Mesodermal cell (in vitro differentiated cells): ENCODE results near the gene MIOX.
A peak's percentile ranks its signal among the peaks of the same experiment; 100 is the strongest.
"Not testable (repeated sequence)": the region's sequence is repeated elsewhere in the genome, so short reads cannot be mapped to it uniquely, and the experiment has no call there.

Experiments
- H3K27ac ChIP-seq: 2 replicates; pipeline ENCODE4 v1.7.0; 2013; ENCODE audit warnings: mild to moderate bottlenecking, low read depth, low read length, moderate library complexity; ENCODE audit not compliant: severe bottlenecking
- H3K36me3 ChIP-seq: 2 replicates; pipeline ENCODE4 v1.7.1; 2013; ENCODE audit warnings: mild to moderate bottlenecking, low read length, moderate library complexity; ENCODE audit not compliant: control insufficient read depth, insufficient read depth
- H3K4me1 ChIP-seq: one replicate; pipeline ENCODE4 v1.7.1; 2013; ENCODE audit warnings: mild to moderate bottlenecking, low read length; ENCODE audit not compliant: insufficient read depth, control insufficient read depth, poor library complexity, severe bottlenecking
- H3K4me3 ChIP-seq: 2 replicates; pipeline ENCODE4 v1.7.0; 2013; ENCODE audit warnings: low read length, control low read depth, mild to moderate bottlenecking; ENCODE audit not compliant: insufficient read depth, poor library complexity, severe bottlenecking; ENCODE audit errors: extremely low read depth
- H3K9me3 ChIP-seq: 2 replicates; pipeline ENCODE4 v1.7.1; 2013; ENCODE audit warnings: mild to moderate bottlenecking, low read length, moderate library complexity; ENCODE audit not compliant: control insufficient read depth
- WGBS, 2 experiments: methylation state at CpG; one replicate each; pipeline ENCODE4 v1.1.5; 2013; ENCODE audit warnings: missing lambda C conversion rate in 2 of 2; ENCODE audit not compliant: insufficient coverage in 2 of 2; 5-methylcytosine and 5-hydroxymethylcytosine counted together

Gene MIOX

DNA sequence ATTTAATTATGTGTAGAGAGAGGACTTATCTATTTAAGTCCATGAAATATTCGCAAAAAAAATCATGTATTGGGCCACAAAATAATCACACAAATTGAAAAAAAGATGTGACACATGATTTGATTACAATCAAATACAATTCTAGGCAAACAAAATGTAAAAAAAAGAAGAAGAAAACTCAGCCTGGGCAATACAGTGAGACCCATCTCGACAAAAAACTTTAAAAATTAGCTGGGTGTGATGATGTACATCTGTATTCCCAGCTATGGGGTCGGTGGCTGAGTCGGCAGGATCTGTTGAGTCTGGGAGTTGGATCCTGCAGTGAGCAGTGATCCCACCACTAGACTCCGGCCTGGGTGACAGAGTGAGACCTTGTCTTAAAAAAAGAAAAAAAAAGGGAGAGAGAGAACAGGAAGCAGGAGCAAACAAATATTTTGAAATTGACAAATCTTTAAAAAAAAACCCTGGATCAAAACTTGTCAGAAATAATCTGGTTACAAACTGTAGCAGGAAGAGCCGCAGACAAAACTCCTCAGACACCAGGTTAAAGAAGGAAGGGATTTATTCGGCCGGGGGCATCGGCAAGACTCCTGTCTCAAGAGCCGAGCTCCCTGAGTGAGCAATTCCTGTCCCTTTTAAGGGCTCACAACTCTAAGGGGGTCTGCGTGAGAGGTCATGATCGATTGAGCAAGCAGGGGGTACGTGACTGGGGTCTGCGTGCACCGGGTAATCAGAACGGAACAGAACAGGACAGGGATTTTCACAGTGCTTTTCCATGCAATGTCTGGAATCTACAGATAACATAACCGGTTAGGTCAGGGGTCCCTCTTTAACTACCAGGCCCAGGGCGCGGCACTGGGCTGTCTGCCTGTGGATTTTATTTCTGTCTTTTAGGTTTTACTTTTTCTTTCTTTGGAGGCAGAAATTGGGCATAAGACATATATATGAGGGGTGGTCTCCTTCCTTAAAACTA is 46.5 kb downstream of the MIOX start:
- H3K4me3 ChIP-seq, result no peak overlapping the region
- peak overlapping the region; percentile 53 for H3K27ac ChIP-seq
- 94% methylated on average over 12 to 13 of the region's 19 CpGs for WGBS, 2 experiments
- peaks cover 6% of the 10 kb centered on the region for H3K4me1 ChIP-seq
- no peaks in the 10 kb centered on the region for H3K36me3 ChIP-seq
- H3K9me3 ChIP-seq, result no peaks in the 10 kb centered on the region

DNA sequence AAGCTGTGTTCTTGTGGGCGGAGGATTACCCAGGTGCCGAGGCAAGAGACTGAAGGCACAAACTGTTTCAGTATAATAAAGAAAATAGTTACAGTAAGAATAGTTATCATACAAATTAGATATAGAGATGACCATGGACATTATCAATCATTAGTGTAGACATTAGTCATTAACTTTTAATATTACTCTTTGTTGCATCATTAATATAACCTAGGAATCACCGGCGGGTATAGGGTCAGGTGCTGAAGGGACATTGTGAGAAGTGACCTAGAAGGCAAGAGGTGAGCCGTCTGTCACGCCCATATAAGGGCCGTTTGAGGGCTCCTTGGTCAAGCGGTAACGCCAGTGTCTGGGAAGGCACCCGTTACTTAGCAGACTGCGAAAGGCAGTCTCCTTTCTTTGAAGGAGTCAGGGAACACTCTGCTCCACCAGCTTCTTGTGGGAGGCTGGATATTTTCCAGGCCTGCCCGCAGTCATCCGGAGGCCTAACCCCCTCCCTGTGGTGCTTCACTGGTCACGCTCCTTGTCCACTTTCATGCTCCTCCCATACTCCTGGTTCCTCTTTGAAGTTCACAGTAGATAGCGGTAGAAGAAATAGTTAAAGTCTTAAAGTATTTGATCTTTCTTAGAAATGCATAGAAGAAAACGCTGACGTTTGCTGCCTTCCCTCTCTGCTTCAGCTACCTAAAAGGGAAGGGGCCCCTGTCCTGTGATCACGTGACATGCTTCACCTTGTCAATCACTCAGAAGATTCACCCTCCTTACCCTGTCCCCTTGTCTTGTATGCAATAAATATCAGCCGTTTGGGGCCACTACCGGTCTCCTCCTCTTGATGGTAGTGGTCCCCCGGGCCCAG is 47.4 kb downstream of the MIOX start:
- not testable (repeated sequence) for H3K36me3 ChIP-seq, H3K9me3 ChIP-seq, H3K4me1 ChIP-seq, H3K4me3 ChIP-seq
- WGBS, 2 experiments, result 77 to 80% methylated on average over 7 to 11 of the region's 21 CpGs
- peak overlapping the region; percentile 53 for H3K27ac ChIP-seq

DNA sequence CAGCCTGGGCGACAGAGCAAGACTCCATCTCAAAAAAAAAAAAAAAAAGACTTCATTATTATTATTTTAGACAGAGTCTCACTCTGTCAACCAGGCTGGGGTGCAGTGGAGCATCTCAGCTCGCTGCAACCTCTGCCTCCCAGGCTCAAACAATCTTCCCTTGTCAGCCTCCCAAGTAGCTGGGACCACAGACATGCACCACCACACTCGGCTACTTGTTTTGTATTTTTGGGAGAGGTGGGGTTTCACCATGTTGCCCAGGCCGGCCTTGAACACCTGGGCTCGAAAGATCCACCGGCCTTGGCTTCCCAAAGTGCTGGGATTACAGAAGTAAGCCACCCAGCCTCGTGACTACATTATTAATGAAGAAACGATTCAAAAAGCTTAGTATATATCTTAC is 48.5 kb downstream of the MIOX start:
- 93 to 94% methylated on average over 3 to 5 of the region's 8 CpGs for WGBS, 2 experiments
- Histone ChIP-seq H3K4me3 (no peak overlapping the region), H3K4me1 (peaks cover 6% of the 10 kb centered on the region), H3K36me3 (no peaks in the 10 kb centered on the region), H3K9me3 (no peaks in the 10 kb centered on the region), H3K27ac (no peak overlapping the region)

DNA sequence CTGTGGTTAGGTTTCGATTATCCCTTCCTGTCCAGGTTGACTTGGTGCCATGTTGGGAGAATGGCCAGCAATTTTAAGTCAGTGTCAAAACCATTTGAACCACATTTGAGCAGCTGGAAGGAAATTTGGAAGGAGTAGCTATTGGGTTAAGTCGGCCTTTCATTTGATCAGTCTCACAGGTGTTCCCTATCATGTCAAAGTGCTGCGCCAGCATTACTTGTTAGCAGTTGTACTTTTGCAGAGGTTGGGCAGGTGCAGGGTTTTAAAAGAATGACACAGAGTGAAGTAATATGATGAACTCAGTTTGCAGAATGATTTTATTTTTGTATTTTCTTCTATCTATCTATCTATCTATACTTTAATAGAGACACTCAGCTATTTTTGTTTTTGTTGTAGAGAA is 49.6 kb downstream of the MIOX start:
- no peaks in the 10 kb centered on the region for H3K36me3 ChIP-seq
- 94% methylated on average over 3 of the region's 3 CpGs for WGBS, 2 experiments
- H3K9me3 ChIP-seq, result no peaks in the 10 kb centered on the region

DNA sequence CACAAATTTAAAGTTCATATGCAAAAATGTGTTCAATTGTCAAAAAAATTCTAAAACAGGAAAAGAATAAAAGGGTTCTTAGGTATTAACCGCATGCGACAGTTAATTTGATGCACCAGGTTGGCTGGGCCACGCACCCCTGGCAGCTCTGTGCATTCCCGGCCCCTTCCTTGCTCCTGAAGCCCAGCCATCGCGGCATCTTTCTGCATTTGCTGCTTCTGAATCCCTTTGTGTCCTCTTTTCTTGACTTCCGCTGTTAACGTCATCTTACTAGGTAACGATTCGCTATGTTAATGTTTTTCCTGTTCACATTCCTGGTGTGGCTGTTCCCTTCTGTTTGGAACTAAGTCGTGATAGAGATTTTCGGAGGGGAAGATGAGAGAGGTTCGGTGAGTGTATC is 51.1 kb downstream of the MIOX start:
- Histone ChIP-seq H3K36me3 (no peaks in the 10 kb centered on the region), H3K9me3 (no peaks in the 10 kb centered on the region), H3K27ac (no peak overlapping the region), H3K4me1 (no peaks in the 10 kb centered on the region), H3K4me3 (no peak overlapping the region)
- WGBS, 2 experiments, result 90 to 94% methylated on average over 9 to 13 of the region's 13 CpGs

More for the DNA sequence above, 49.6 kb downstream of the MIOX start:
- Histone ChIP-seq H3K4me3 (no peak overlapping the region), H3K27ac (no peak overlapping the region), H3K4me1 (peaks cover 3% of the 10 kb centered on the region)
